H1 (cell line): ENCODE data around the gene DPP3. TPM values are rescaled to one million over a fixed set of nuclear protein-coding genes. Genes with fewer than 3 reads are reported as not detected.
"Not testable (repeated sequence)": the region's sequence is repeated elsewhere in the genome, so short reads cannot be mapped to it uniquely, and the experiment has no call there.

ENCODE experiments used
- CTCF ChIA-PET: fragments of 300-600 bp; sonication (Branson Sonifier 250); formaldehyde crosslinking; loops from one replicate; lab custom pipeline; 2021; ENCODE audit not compliant: partially characterized antibody; lab: Charles Lee
- POLR2A ChIA-PET: fragments of 300-600 bp; sonication (Branson Sonifier 250); formaldehyde crosslinking; loops from one replicate; lab custom pipeline; 2021; ENCODE audit warnings: inconsistent platforms; ENCODE audit not compliant: partially characterized antibody; lab: Charles Lee
- DNase-seq, 2 experiments: peaks; one replicate each; pipeline versions ENCODE4 v3.0.0 to v3.0.0-alpha.2; 2010 to 2022; ENCODE audit warnings: low spot score in 2 of 2, low read depth in 1 of 2, mixed read lengths in 1 of 2
- FAIRE-seq: peaks from 2 replicates; lab custom pipeline; 2011; peaks lifted over from hg19 to GRCh38; lab: Jason Lieb, UNC
- H2AFZ ChIP-seq: 2 replicates; pipeline ENCODE4 v1.8.1; 2012; ENCODE audit warnings: low read length, inconsistent platforms
- H2AK5ac ChIP-seq: 2 replicates; pipeline ENCODE4 v1.6.1; 2013; ENCODE audit warnings: low read depth, low read length
- H2BK120ac ChIP-seq: replicated peaks from 2 replicates; pipeline ENCODE3; 2013; ENCODE audit warnings: low read depth, low read length, inconsistent platforms
- H2BK12ac ChIP-seq: 2 replicates; pipeline ENCODE4 v1.6.1; 2013; ENCODE audit warnings: low read depth, low read length
- H2BK15ac ChIP-seq: 2 replicates; pipeline ENCODE4 v1.6.1; 2013; ENCODE audit warnings: low read length
- H2BK20ac ChIP-seq: 2 replicates; pipeline ENCODE4 v1.6.1; 2013; ENCODE audit warnings: low read length
- H2BK5ac ChIP-seq: 2 replicates; pipeline ENCODE4 v1.6.1; 2013; ENCODE audit warnings: low read depth, low read length
- H3K14ac ChIP-seq: 2 replicates; pipeline ENCODE4 v1.6.1; 2013; ENCODE audit warnings: inconsistent platforms; ENCODE audit not compliant: insufficient read length
- H3K18ac ChIP-seq: 2 replicates; pipeline ENCODE4 v1.6.1; 2013; ENCODE audit warnings: low read length; ENCODE audit errors: extremely low read depth
- H3K23ac ChIP-seq: 2 replicates; pipeline ENCODE4 v1.6.1; 2013; ENCODE audit warnings: inconsistent platforms; ENCODE audit not compliant: insufficient read length
- H3K23me2 ChIP-seq: 2 replicates; pipeline ENCODE4 v1.6.1; 2013; ENCODE audit warnings: low read depth, low read length
- H3K27ac ChIP-seq: 2 replicates; pipeline ENCODE4 v1.6.1; 2011; ENCODE audit warnings: low read depth, low read length, inconsistent platforms
- H3K27me3 ChIP-seq, 4 experiments: replicated peaks in 1 of 4; 1 replicate in 1 of 4; 2 replicates in 3 of 4; pipeline versions ENCODE4 v1.6.1 to v1.8.1; 2011 to 2013; ENCODE audit warnings: low read length in 3 of 4, mild to moderate bottlenecking in 3 of 4, inconsistent platforms in 2 of 4, mixed read lengths in 2 of 4, moderate library complexity in 1 of 4; ENCODE audit not compliant: control insufficient read depth in 3 of 4, insufficient read depth in 3 of 4; ENCODE audit errors: extremely low read depth in 1 of 4
- H3K36me3 ChIP-seq, 4 experiments: 2 replicates each; pipeline versions ENCODE4 v1.6.1 to v1.8.1; 2011 to 2013; ENCODE audit warnings: mild to moderate bottlenecking in 4 of 4, low read length in 3 of 4, moderate library complexity in 2 of 4, control low read depth in 1 of 4, inconsistent platforms in 1 of 4; ENCODE audit not compliant: insufficient read depth in 4 of 4, control insufficient read depth in 2 of 4
- H3K4ac ChIP-seq: replicated peaks from 2 replicates; pipeline ENCODE3; 2013; ENCODE audit warnings: low read length, low read depth, mixed read lengths, inconsistent platforms; ENCODE audit not compliant: insufficient read length
- H3K4me1 ChIP-seq, 4 experiments: replicated peaks in 1 of 4; 1 replicate in 1 of 4; 2 replicates in 3 of 4; pipeline versions ENCODE4 v1.6.1 to v1.8.1; 2011 to 2013; ENCODE audit warnings: low read length in 3 of 4, inconsistent platforms in 2 of 4, mixed read lengths in 1 of 4; ENCODE audit not compliant: insufficient read depth in 4 of 4, control insufficient read depth in 3 of 4
- H3K4me2 ChIP-seq, 2 experiments: 2 replicates each; pipeline versions ENCODE4 v1.6.1 to v1.8.1; 2011 to 2013; ENCODE audit warnings: low read depth in 2 of 2, low read length in 2 of 2, control low read depth in 1 of 2, inconsistent platforms in 1 of 2, mild to moderate bottlenecking in 1 of 2; ENCODE audit not compliant: insufficient read depth in 1 of 2
- H3K4me3 ChIP-seq, 4 experiments: fragments of 200-600, 300-600 bp in 1 of 4; sonication (generic), shearing (Covaris generic), sonication (Bioruptor Twin) in 1 of 4; 2 replicates each; pipeline versions ENCODE4 v1.5.1 to v1.8.1; 2011 to 2016; ENCODE audit warnings: low read length in 4 of 4, low read depth in 3 of 4, control low read depth in 2 of 4, inconsistent platforms in 2 of 4, mild to moderate bottlenecking in 2 of 4, mixed read lengths in 1 of 4, moderate library complexity in 1 of 4; ENCODE audit not compliant: insufficient read depth in 2 of 4; ENCODE audit errors: extremely low read depth in 1 of 4
- H3K56ac ChIP-seq: replicated peaks from 2 replicates; pipeline ENCODE3; 2013; ENCODE audit warnings: low read depth, mild to moderate bottlenecking, mixed read lengths, low read length, inconsistent platforms; ENCODE audit not compliant: insufficient read length
- H3K79me1 ChIP-seq: 2 replicates; pipeline ENCODE4 v1.6.1; 2013; ENCODE audit warnings: low read depth, low read length, control low read depth
- H3K79me2 ChIP-seq, 2 experiments: 2 replicates each; pipeline versions ENCODE4 v1.6.1 to v1.8.1; 2012 to 2013; ENCODE audit warnings: low read length in 2 of 2, mild to moderate bottlenecking in 2 of 2, inconsistent platforms in 1 of 2; ENCODE audit not compliant: insufficient read depth in 2 of 2, control insufficient read depth in 1 of 2
- H3K9ac ChIP-seq, 4 experiments: replicated peaks in 1 of 4; 1 replicate in 1 of 4; 2 replicates in 3 of 4; pipeline versions ENCODE4 v1.6.1 to v1.8.1; 2011 to 2013; ENCODE audit warnings: low read depth in 3 of 4, low read length in 3 of 4, control low read depth in 2 of 4, mild to moderate bottlenecking in 2 of 4, moderate library complexity in 2 of 4, inconsistent platforms in 1 of 4; ENCODE audit errors: extremely low read depth in 1 of 4
- H3K9me3 ChIP-seq, 2 experiments: 2 replicates each; pipeline versions ENCODE4 v1.6.1 to v1.8.1; 2012 to 2013; ENCODE audit warnings: mild to moderate bottlenecking in 2 of 2, moderate library complexity in 2 of 2, control low read depth in 1 of 2, inconsistent platforms in 1 of 2, low read depth in 1 of 2, low read length in 1 of 2, mixed read lengths in 1 of 2; ENCODE audit not compliant: insufficient read depth in 2 of 2
- H4K20me1 ChIP-seq, 2 experiments: replicated peaks in 1 of 2; 2 replicates each; pipeline versions ENCODE3 to v1.8.1; 2011 to 2013; ENCODE audit warnings: inconsistent platforms in 2 of 2, low read length in 2 of 2, mild to moderate bottlenecking in 1 of 2; ENCODE audit not compliant: insufficient read depth in 2 of 2, control insufficient read depth in 1 of 2
- H4K5ac ChIP-seq: 2 replicates; pipeline ENCODE4 v1.6.1; 2013; ENCODE audit warnings: low read length, low read depth, mixed read lengths, inconsistent platforms; ENCODE audit not compliant: insufficient read length
- H4K8ac ChIP-seq: 2 replicates; pipeline ENCODE4 v1.8.0; 2013; ENCODE audit warnings: mild to moderate bottlenecking, moderate library complexity, low read length, inconsistent platforms; ENCODE audit not compliant: insufficient read depth; ENCODE audit errors: extremely low read depth
- H4K91ac ChIP-seq: replicated peaks from 2 replicates; pipeline ENCODE3; 2013; ENCODE audit warnings: low read length, mixed read lengths, inconsistent platforms; ENCODE audit not compliant: insufficient read length
- WGBS, 2 experiments: shearing (Covaris generic) in 1 of 2; methylation state at CpG; one replicate each; pipeline versions ENCODE4 v1.1.6 to v1.1.7; 2013 to 2015; ENCODE audit warnings: low lambda C conversion rate in 2 of 2, mixed read lengths in 2 of 2, inconsistent platforms in 1 of 2, low coverage in 1 of 2, missing lambda C conversion rate in 1 of 2; ENCODE audit not compliant: insufficient replicate concordance in 2 of 2, insufficient coverage in 1 of 2, insufficient read length in 1 of 2; ENCODE audit errors: extremely low coverage in 1 of 2, missing lambda C conversion rate in 1 of 2; 5-methylcytosine and 5-hydroxymethylcytosine counted together
- polyA plus RNA-seq, 7 experiments: library from polyadenylated mRNA; depleted of rRNA in 3 of 7; stranded (reverse) in 5 of 7; unstranded in 2 of 7; fragments of >200 nt in 5 of 7; fragments of 200-250 nt in 2 of 7; gene quantifications; 1 replicate in 5 of 7; 2 replicates in 1 of 7; 4 replicates in 1 of 7; pipeline versions ENCODE4 v1.2.1 to v1.2.3, GENCODE V29; 2011 to 2013; ENCODE audit warnings: missing spikeins in 2 of 7, mixed read lengths in 2 of 7
- total RNA-seq: library from RNA; stranded (reverse); fragmentation: NEBNext Ultra II Directional; extraction: Animal tissue kit (Norgen Biotek cat#: 25700); gene quantifications from 2 replicates; pipeline ENCODE4 v1.2.1, GENCODE V29; 2021

The DPP3 gene
- total and polyA plus RNA-seq, 2 of the 8 experiments (the other 6 are each of a cell fraction or from before 2014, with no cell fraction given): 75.1 to 82.7 TPM

GRCh38 chr11:66544952-66545351 is 64.7 kb downstream of the DPP3 start:
- not testable (repeated sequence) for H3K23ac ChIP-seq, H3K9ac ChIP-seq, H2BK12ac ChIP-seq, H3K23me2 ChIP-seq, H3K9me3 ChIP-seq, H3K79me2 ChIP-seq, H3K56ac ChIP-seq, H3K79me1 ChIP-seq, H4K91ac ChIP-seq, H2BK120ac ChIP-seq, DNase-seq, FAIRE-seq, H3K4ac ChIP-seq, H2AFZ ChIP-seq, H2AK5ac ChIP-seq, H3K14ac ChIP-seq, H4K20me1 ChIP-seq, H2BK5ac ChIP-seq, H2BK20ac ChIP-seq, H2BK15ac ChIP-seq, H4K5ac ChIP-seq, H3K18ac ChIP-seq, H4K8ac ChIP-seq, H3K36me3 ChIP-seq, H3K27ac ChIP-seq, H3K27me3 ChIP-seq
- Histone ChIP-seq H3K4me3 (peak overlapping the region in 3 of 4 experiments; percentile 71 to 84 (median 74); a peak in 6 of 8 replicates), H3K4me1 (peaks cover 0 to 17% (median 11%) of the 10 kb centered on the region in 4 experiments; a peak in 6 of 7 replicates), H3K4me2 (peak overlapping the region; percentile 50 to 72)
- CTCF ChIA-PET: interaction anchor here (1.4 to 1.8 kb wide), 2 partner anchors 33 to 66 kb away, joined by 3 read pairs; no protein-coding TSS in a partner anchor
- POLR2A ChIA-PET: interaction anchor here (0.8 to 7.9 kb wide), 11 partner anchors 10 to 94 kb away, joined by 3 to 54 read pairs (median 12); partner anchors contain the start of genes BBS1, CTSF, DPP3 and RBM14
- 82% methylated on average over 14 of the region's 14 CpGs; no CpG with 5 or more reads in 1 of the 2 experiments for WGBS, 2 experiments
